ENCODE measurements around the gene DCUN1D2. TPM values are rescaled to one million over a fixed set of nuclear protein-coding genes. Genes with fewer than 3 reads are reported as not detected.

DCUN1D2 gene
- total RNA-seq, 1 experiment from 2014 or later = 38.6 TPM

DNA sequence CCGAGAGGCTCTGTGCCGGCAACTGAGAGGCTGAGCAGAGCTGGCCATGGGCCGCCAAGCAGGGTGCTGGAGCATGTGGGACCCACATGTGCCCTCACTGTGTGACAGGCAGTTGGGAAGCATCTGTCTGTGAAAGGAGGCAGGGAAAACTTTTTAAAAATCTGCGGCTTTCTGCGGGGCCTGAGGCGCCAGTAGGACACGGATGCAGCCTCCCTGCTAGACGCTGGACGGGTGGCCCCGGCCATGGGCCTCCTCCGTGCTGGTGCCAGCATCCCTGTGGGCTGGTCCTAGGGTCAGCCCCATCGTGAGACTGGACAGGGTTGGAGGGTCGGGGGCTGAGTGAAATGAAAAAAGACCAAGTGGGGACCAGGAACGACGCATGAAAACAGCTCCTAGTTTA, 20.9 kb upstream of the DCUN1D2 start:
- H3K36me3 ChIP-seq (ENCODE audit: insufficient read depth, low read length, poor library complexity, severe bottlenecking) = peaks cover 18% of the 10 kb centered on the region

DNA sequence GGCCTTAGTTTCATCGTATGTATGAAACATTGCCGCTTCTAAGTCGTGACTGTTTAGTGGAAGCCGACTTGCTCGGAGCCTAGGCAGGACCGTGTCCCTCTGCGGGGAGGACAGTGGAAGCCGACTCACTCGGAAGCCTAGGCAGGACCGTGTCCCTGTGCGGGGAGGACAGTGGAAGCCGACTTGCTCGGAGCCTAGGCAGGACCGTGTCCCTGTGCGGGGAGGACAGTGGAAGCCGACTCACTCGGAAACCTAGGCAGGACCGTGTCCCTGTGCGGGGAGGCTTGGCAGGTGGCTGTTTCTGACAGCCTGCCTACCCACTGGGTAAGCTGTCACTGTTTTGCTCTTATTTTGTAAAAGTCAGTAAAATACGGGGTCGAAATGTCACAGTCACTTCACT, 20.4 kb upstream of the DCUN1D2 start:
- ChIA-PET POLR2A (ENCODE audit: low non-redundant PET) (no interaction called here), CTCF (no interaction called here)
- Histone ChIP-seq H3K36me3 (ENCODE audit: insufficient read depth, low read length, poor library complexity, severe bottlenecking) (peaks cover 18% of the 10 kb centered on the region), H3K4me3 (ENCODE audit: low read depth, low read length, poor library complexity, severe bottlenecking) (no peak overlapping the region), H3K4me1 (ENCODE audit: insufficient read depth, low read length, poor library complexity, severe bottlenecking) (no peaks in the 10 kb centered on the region), H3K9me3 (ENCODE audit: low read depth, low read length, poor library complexity, severe bottlenecking) (no peaks in the 10 kb centered on the region), H3K27ac (ENCODE audit: low read depth, low read length, poor library complexity, severe bottlenecking) (no peak overlapping the region), H3K27me3 (replicated peaks; ENCODE audit: insufficient read depth, low read depth, low read length, poor library complexity) (no peaks in the 10 kb centered on the region)
- no TSS peak for BruUV-seq (replicated peaks)
- intact Hi-C loops (cut with micrococcal nuclease; ENCODE audit: unreplicated experiment) = no loop called here
- TF ChIP-seq, protein P1, sequence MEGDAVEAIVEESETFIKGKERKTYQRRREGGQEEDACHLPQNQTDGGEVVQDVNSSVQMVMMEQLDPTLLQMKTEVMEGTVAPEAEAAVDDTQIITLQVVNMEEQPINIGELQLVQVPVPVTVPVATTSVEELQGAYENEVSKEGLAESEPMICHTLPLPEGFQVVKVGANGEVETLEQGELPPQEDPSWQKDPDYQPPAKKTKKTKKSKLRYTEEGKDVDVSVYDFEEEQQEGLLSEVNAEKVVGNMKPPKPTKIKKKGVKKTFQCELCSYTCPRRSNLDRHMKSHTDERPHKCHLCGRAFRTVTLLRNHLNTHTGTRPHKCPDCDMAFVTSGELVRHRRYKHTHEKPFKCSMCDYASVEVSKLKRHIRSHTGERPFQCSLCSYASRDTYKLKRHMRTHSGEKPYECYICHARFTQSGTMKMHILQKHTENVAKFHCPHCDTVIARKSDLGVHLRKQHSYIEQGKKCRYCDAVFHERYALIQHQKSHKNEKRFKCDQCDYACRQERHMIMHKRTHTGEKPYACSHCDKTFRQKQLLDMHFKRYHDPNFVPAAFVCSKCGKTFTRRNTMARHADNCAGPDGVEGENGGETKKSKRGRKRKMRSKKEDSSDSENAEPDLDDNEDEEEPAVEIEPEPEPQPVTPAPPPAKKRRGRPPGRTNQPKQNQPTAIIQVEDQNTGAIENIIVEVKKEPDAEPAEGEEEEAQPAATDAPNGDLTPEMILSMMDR (conservative IDR thresholded peaks at IDR 0.05; ENCODE audit: low read depth, low read length) = no peak
- TF ChIP-seq EZH2 (IDR thresholded peaks at IDR 0.05; ENCODE audit: borderline replicate concordance, low read depth, low read length, poor library complexity, severe bottlenecking) = no peak
- DNase-seq (ENCODE audit: low spot score) = no peak

More for the DNA sequence above, 20.9 kb upstream of the DCUN1D2 start:
- no peak for TF ChIP-seq EZH2 (IDR thresholded peaks at IDR 0.05; ENCODE audit: borderline replicate concordance, low read depth, low read length, poor library complexity, severe bottlenecking)
- TF ChIP-seq, protein P1 (conservative IDR thresholded peaks at IDR 0.05; ENCODE audit: low read depth, low read length) = no peak
- POLR2A ChIA-PET (ENCODE audit: low non-redundant PET) = no interaction called here
- CTCF ChIA-PET = no interaction called here
- Histone ChIP-seq H3K9me3 (ENCODE audit: low read depth, low read length, poor library complexity, severe bottlenecking) (no peaks in the 10 kb centered on the region), H3K4me3 (ENCODE audit: low read depth, low read length, poor library complexity, severe bottlenecking) (no peak overlapping the region), H3K4me1 (ENCODE audit: insufficient read depth, low read length, poor library complexity, severe bottlenecking) (no peaks in the 10 kb centered on the region), H3K27ac (ENCODE audit: low read depth, low read length, poor library complexity, severe bottlenecking) (no peak overlapping the region), H3K27me3 (replicated peaks; ENCODE audit: insufficient read depth, low read depth, low read length, poor library complexity) (no peaks in the 10 kb centered on the region)
- BruUV-seq (replicated peaks) = no TSS peak
- DNase-seq (ENCODE audit: low spot score) = no peak
- intact Hi-C loops (cut with micrococcal nuclease; ENCODE audit: unreplicated experiment) = no loop called here

DNA sequence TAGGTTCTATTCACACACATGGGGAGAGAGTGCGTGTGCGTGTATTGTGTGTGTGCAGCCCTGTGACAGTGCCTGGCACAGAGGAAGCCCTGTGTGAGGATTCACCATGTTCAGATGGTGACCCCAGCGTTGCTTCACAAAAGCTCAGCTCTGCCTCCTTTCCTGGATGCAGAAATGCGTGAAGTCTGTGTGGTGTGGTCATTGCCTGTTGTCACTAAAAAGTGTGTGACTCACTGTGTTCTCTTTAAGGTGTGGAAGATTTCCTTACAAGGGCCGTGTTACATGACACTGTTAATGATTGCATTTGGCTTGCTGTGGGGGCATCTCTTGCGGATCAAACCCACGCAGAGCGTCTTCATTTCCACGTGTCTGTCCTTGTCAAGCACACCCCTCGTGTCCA, 19.5 kb upstream of the DCUN1D2 start:
- no TSS peak for BruUV-seq (replicated peaks)

More for the DNA sequence above, 19.5 kb upstream of the DCUN1D2 start:
- no peak overlapping the region for H3K4me3 ChIP-seq (ENCODE audit: low read depth, low read length, poor library complexity, severe bottlenecking)
- H3K36me3 ChIP-seq (ENCODE audit: insufficient read depth, low read length, poor library complexity, severe bottlenecking) = peaks cover 22% of the 10 kb centered on the region
- POLR2A ChIA-PET (ENCODE audit: low non-redundant PET) = no interaction called here
- intact Hi-C loops (cut with micrococcal nuclease; ENCODE audit: unreplicated experiment) = no loop called here
- H3K4me1 ChIP-seq (ENCODE audit: insufficient read depth, low read length, poor library complexity, severe bottlenecking) = no peaks in the 10 kb centered on the region
- H3K9me3 ChIP-seq (ENCODE audit: low read depth, low read length, poor library complexity, severe bottlenecking) = no peaks in the 10 kb centered on the region
- no peaks in the 10 kb centered on the region for H3K27me3 ChIP-seq (replicated peaks; ENCODE audit: insufficient read depth, low read depth, low read length, poor library complexity)
- DNase-seq (ENCODE audit: low spot score) = no peak
- TF ChIP-seq, protein P1 (conservative IDR thresholded peaks at IDR 0.05; ENCODE audit: low read depth, low read length) = no peak
- H3K27ac ChIP-seq (ENCODE audit: low read depth, low read length, poor library complexity, severe bottlenecking) = no peak overlapping the region
- CTCF ChIA-PET = no interaction called here
